GM19395 (cell line): ENCODE results near the gene PTRHD1.
A peak's percentile ranks its signal among the peaks of the same experiment; 100 is the strongest.
"Not testable (repeated sequence)": the region's sequence is repeated elsewhere in the genome, so short reads cannot be mapped to it uniquely, and the experiment has no call there.

Source experiments
- ATAC-seq: cut with Tn5 transposase; IDR thresholded peaks from one replicate; pipeline ENCODE4 v1.9.1; 2021; ENCODE audit warnings: mild to moderate bottlenecking, moderate library complexity; ENCODE audit not compliant: unreplicated experiment

PTRHD1 gene

GRCh38 chr2:24792874-24793760 lies at the start of gene PTRHD1, which contains the start of gene CENPO:
TSS of gene PTRHD1 (minus strand) at chr2:24793391. CDS start at chr2:24793377, 14 bp downstream.
TSS of gene CENPO (plus strand) at chr2:24793425. CDS start at chr2:24793920, 495 bp downstream.
- peak; percentile 93 for ATAC-seq

GRCh38 chr2:24842081-24843050 lies 49.2 kb upstream of the PTRHD1 start:
- no peak for ATAC-seq

- no peak for ATAC-seq
Observed at GRCh38 chr2:24840962-24841945, 48.1 kb upstream of the PTRHD1 start.

- no peak for ATAC-seq
Observed at GRCh38 chr2:24840164-24840869, 47.1 kb upstream of the PTRHD1 start.

GRCh38 chr2:24839729-24840128 lies 46.5 kb upstream of the PTRHD1 start:
- no peak for ATAC-seq

- no peak for ATAC-seq
Observed at GRCh38 chr2:24838541-24838940, 45.4 kb upstream of the PTRHD1 start.

GRCh38 chr2:24837996-24838513 lies 44.9 kb upstream of the PTRHD1 start:
- ATAC-seq: no peak

GRCh38 chr2:24836706-24837105 lies 43.5 kb upstream of the PTRHD1 start:
- ATAC-seq: no peak

GRCh38 chr2:24836206-24836605 lies 43.0 kb upstream of the PTRHD1 start:
- no peak for ATAC-seq

GRCh38 chr2:24835411-24835810 lies 42.2 kb upstream of the PTRHD1 start:
- ATAC-seq: not testable (repeated sequence)

GRCh38 chr2:24834733-24835395 lies 41.7 kb upstream of the PTRHD1 start:
- no peak for ATAC-seq

GRCh38 chr2:24833821-24834732 lies 40.9 kb upstream of the PTRHD1 start:
- no peak for ATAC-seq

- ATAC-seq: no peak
Observed at GRCh38 chr2:24832931-24833701, 39.9 kb upstream of the PTRHD1 start.

GRCh38 chr2:24832521-24832920 lies 39.3 kb upstream of the PTRHD1 start:
- ATAC-seq: no peak

- no peak for ATAC-seq
Observed at GRCh38 chr2:24832073-24832461, 38.9 kb upstream of the PTRHD1 start.

GRCh38 chr2:24831221-24832072 lies 38.3 kb upstream of the PTRHD1 start:
- ATAC-seq: no peak
